ENCODE measurements around the gene SPRYD3.
"Not testable (repeated sequence)": the region's sequence is repeated elsewhere in the genome, so short reads cannot be mapped to it uniquely, and the experiment has no call there.

Gene SPRYD3

GRCh38 chr12:53079226-53080117 lies at the start of gene SPRYD3:
Gene SPRYD3, minus strand, starts transcription at chr12:53079390. Its CDS starts 57 bp downstream, at chr12:53079333.
- peak; percentile 96 to 98 for DNase-seq

GRCh38 chr12:53127169-53127568 lies 48.0 kb upstream of the SPRYD3 start:
- no peak for DNase-seq

GRCh38 chr12:53124352-53124723 lies 45.1 kb upstream of the SPRYD3 start:
- DNase-seq: no peak

GRCh38 chr12:53123578-53124351 lies 44.6 kb upstream of the SPRYD3 start:
- no peak for DNase-seq

GRCh38 chr12:53122961-53123468 lies 43.8 kb upstream of the SPRYD3 start:
- no peak for DNase-seq

- no peak for DNase-seq
These were observed 41.7 kb upstream of the SPRYD3 start for GRCh38 chr12:53120685-53121525.

- DNase-seq: no peak
These were observed 39.6 kb upstream of the SPRYD3 start for GRCh38 chr12:53118751-53119300.

GRCh38 chr12:53115891-53116648 lies 36.9 kb upstream of the SPRYD3 start:
- DNase-seq: no peak

- DNase-seq: no peak
These were observed 36.1 kb upstream of the SPRYD3 start for GRCh38 chr12:53115112-53115890.

GRCh38 chr12:53113951-53114350 lies 34.8 kb upstream of the SPRYD3 start:
- no peak for DNase-seq

- no peak for DNase-seq
These were observed 34.0 kb upstream of the SPRYD3 start for GRCh38 chr12:53113136-53113705.

GRCh38 chr12:53112431-53112830 lies 33.2 kb upstream of the SPRYD3 start:
- DNase-seq: not testable (repeated sequence)

GRCh38 chr12:53107122-53107521 lies 27.9 kb upstream of the SPRYD3 start:
- no peak for DNase-seq

- DNase-seq: no peak
These were observed 26.7 kb upstream of the SPRYD3 start for GRCh38 chr12:53105712-53106439.

- no peak for DNase-seq
These were observed 26.1 kb upstream of the SPRYD3 start for GRCh38 chr12:53105256-53105655.

- peak in 1 of 2 donors; percentile 38 for DNase-seq
These were observed 24.7 kb upstream of the SPRYD3 start for GRCh38 chr12:53103860-53104305.

- peak in 1 of 2 donors; percentile 60 for DNase-seq
These were observed 24.0 kb upstream of the SPRYD3 start, which contains the start of gene SOAT2 for GRCh38 chr12:53102883-53103807. Gene SOAT2, plus strand, starts transcription at chr12:53103486. Its CDS starts 92 bp downstream, at chr12:53103578.
